ENCODE results near the gene GANAB. TPM values are rescaled to one million over a fixed set of nuclear protein-coding genes. Genes with fewer than 3 reads are reported as not detected.

GANAB gene
- total and polyA plus RNA-seq, 2 of the 13 experiments (the other 11 are each of a cell fraction or from before 2014, with no cell fraction given) = 99.5 to 234 TPM

DNA sequence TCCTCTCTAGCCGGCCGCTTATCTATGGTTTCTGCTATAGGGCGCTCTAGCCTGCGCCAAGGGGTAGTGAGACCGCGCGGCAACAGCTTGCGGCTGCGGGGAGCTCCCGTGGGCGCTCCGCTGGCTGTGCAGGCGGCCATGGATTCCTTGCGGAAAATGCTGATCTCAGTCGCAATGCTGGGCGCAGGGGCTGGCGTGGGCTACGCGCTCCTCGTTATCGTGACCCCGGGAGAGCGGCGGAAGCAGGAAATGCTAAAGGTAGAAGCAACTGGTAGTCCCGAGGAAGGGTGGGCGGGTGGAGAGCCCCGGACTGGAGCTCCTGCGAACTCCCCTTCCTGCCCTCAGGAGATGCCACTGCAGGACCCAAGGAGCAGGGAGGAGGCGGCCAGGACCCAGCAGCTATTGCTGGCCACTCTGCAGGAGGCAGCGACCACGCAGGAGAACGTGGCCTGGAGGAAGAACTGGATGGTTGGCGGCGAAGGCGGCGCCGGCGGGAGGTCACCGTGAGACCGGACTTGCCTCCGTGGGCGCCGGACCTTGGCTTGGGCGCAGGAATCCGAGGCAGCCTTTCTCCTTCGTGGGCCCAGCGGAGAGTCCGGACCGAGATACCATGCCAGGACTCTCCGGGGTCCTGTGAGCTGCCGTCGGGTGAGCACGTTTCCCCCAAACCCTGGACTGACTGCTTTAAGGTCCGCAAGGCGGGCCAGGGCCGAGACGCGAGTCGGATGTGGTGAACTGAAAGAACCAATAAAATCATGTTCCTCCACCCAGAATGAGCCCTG is 25.4 kb upstream of the GANAB start, which contains the start of the genes LBHD1 and UQCC3 (continued):
- TF ChIP-seq GFI1 (CRISPR knock-in tag; IDR thresholded peaks at IDR 0.05; ENCODE audit: borderline replicate concordance) = peak; percentile 70; the same call in 1 of the 2 replicates
- TF ChIP-seq, protein P1, sequence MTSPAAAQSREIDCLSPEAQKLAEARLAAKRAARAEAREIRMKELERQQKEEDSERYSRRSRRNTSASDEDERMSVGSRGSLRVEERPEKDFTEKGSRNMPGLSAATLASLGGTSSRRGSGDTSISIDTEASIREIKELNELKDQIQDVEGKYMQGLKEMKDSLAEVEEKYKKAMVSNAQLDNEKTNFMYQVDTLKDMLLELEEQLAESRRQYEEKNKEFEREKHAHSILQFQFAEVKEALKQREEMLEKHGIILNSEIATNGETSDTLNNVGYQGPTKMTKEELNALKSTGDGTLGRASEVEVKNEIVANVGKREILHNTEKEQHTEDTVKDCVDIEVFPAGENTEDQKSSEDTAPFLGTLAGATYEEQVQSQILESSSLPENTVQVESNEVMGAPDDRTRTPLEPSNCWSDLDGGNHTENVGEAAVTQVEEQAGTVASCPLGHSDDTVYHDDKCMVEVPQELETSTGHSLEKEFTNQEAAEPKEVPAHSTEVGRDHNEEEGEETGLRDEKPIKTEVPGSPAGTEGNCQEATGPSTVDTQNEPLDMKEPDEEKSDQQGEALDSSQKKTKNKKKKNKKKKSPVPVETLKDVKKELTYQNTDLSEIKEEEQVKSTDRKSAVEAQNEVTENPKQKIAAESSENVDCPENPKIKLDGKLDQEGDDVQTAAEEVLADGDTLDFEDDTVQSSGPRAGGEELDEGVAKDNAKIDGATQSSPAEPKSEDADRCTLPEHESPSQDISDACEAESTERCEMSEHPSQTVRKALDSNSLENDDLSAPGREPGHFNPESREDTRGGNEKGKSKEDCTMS (CRISPR knock-in tag; conservative IDR thresholded peaks at IDR 0.05) = no peak
- peak; percentile 59; the same call in 1 of the 2 replicates for TF ChIP-seq AKAP8 (CRISPR knock-in tag; IDR thresholded peaks at IDR 0.05)
- no peak for TF ChIP-seq ZFP1 (CRISPR knock-in tag; IDR thresholded peaks at IDR 0.05)
- TF ChIP-seq, protein P2, sequence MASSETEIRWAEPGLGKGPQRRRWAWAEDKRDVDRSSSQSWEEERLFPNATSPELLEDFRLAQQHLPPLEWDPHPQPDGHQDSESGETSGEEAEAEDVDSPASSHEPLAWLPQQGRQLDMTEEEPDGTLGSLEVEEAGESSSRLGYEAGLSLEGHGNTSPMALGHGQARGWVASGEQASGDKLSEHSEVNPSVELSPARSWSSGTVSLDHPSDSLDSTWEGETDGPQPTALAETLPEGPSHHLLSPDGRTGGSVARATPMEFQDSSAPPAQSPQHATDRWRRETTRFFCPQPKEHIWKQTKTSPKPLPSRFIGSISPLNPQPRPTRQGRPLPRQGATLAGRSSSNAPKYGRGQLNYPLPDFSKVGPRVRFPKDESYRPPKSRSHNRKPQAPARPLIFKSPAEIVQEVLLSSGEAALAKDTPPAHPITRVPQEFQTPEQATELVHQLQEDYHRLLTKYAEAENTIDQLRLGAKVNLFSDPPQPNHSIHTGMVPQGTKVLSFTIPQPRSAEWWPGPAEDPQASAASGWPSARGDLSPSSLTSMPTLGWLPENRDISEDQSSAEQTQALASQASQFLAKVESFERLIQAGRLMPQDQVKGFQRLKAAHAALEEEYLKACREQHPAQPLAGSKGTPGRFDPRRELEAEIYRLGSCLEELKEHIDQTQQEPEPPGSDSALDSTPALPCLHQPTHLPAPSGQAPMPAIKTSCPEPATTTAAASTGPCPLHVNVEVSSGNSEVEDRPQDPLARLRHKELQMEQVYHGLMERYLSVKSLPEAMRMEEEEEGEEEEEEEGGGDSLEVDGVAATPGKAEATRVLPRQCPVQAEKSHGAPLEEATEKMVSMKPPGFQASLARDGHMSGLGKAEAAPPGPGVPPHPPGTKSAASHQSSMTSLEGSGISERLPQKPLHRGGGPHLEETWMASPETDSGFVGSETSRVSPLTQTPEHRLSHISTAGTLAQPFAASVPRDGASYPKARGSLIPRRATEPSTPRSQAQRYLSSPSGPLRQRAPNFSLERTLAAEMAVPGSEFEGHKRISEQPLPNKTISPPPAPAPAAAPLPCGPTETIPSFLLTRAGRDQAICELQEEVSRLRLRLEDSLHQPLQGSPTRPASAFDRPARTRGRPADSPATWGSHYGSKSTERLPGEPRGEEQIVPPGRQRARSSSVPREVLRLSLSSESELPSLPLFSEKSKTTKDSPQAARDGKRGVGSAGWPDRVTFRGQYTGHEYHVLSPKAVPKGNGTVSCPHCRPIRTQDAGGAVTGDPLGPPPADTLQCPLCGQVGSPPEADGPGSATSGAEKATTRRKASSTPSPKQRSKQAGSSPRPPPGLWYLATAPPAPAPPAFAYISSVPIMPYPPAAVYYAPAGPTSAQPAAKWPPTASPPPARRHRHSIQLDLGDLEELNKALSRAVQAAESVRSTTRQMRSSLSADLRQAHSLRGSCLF (CRISPR knock-in tag; IDR thresholded peaks at IDR 0.05; ENCODE audit: borderline replicate concordance) = no peak
- peak; percentile 27; the same call in 1 of the 2 replicates for TF ChIP-seq ZNF44 (CRISPR knock-in tag; IDR thresholded peaks at IDR 0.05)
- TF ChIP-seq BCL6 (CRISPR knock-in tag; IDR thresholded peaks at IDR 0.05) = 0 out of 2 replicates have a peak, but pooled peaks have one; percentile 4
- peak; percentile 34; the same call in 1 of the 2 replicates for TF ChIP-seq HMG20B (CRISPR knock-in tag; conservative IDR thresholded peaks at IDR 0.05)
- no peak for TF ChIP-seq ZNF660 (CRISPR knock-in tag; IDR thresholded peaks at IDR 0.05; ENCODE audit: borderline replicate concordance, low read depth)
- peak; percentile 39; the same call in 1 of the 2 replicates for TF ChIP-seq KLF12 (CRISPR knock-in tag; IDR thresholded peaks at IDR 0.05; ENCODE audit: borderline replicate concordance)
- TF ChIP-seq ZNF34 (CRISPR knock-in tag; IDR thresholded peaks at IDR 0.05; ENCODE audit: borderline replicate concordance) = no peak
- TF ChIP-seq, protein P3, sequence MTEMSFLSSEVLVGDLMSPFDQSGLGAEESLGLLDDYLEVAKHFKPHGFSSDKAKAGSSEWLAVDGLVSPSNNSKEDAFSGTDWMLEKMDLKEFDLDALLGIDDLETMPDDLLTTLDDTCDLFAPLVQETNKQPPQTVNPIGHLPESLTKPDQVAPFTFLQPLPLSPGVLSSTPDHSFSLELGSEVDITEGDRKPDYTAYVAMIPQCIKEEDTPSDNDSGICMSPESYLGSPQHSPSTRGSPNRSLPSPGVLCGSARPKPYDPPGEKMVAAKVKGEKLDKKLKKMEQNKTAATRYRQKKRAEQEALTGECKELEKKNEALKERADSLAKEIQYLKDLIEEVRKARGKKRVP (CRISPR knock-in tag; IDR thresholded peaks at IDR 0.05) = peak in 1 of 2 experiments; percentile 40; a peak in 1 of 4 replicates
- no peak for TF ChIP-seq NFE2 (CRISPR knock-in tag; IDR thresholded peaks at IDR 0.05)
- TF ChIP-seq ZMYM3 (CRISPR knock-in tag; IDR thresholded peaks at IDR 0.05) = 0 out of 2 replicates have a peak, but pooled peaks have one; percentile 29
- no peak for TF ChIP-seq RBAK (CRISPR knock-in tag; IDR thresholded peaks at IDR 0.05)
- no peak for TF ChIP-seq ETV6 (CRISPR knock-in tag; conservative IDR thresholded peaks at IDR 0.05)
- TF ChIP-seq PCBP1 (IDR thresholded peaks at IDR 0.05; ENCODE audit: borderline replicate concordance, low read depth, low read length) = no peak
- TF ChIP-seq, protein P4, sequence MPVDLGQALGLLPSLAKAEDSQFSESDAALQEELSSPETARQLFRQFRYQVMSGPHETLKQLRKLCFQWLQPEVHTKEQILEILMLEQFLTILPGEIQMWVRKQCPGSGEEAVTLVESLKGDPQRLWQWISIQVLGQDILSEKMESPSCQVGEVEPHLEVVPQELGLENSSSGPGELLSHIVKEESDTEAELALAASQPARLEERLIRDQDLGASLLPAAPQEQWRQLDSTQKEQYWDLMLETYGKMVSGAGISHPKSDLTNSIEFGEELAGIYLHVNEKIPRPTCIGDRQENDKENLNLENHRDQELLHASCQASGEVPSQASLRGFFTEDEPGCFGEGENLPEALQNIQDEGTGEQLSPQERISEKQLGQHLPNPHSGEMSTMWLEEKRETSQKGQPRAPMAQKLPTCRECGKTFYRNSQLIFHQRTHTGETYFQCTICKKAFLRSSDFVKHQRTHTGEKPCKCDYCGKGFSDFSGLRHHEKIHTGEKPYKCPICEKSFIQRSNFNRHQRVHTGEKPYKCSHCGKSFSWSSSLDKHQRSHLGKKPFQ (CRISPR knock-in tag; IDR thresholded peaks at IDR 0.05; ENCODE audit: insufficient replicate concordance) = peak; percentile 79
- TF ChIP-seq PTBP1 (IDR thresholded peaks at IDR 0.05; ENCODE audit: low read depth, low read length, poor library complexity, severe bottlenecking) = peak; percentile 24
